Stimulated activated CD8-positive, alpha-beta memory T cell treated with anti-CD3 and anti-CD28 coated beads, Interleukin-7, amount 100 ng/mL, for 48 hours (primary cell): ENCODE measurements around the gene RDH11.

Source experiments
- DNase-seq, 2 donors: peaks; one replicate each; pipeline ENCODE4 v3.0.0-alpha.2; 2020; ENCODE audit warnings: low read depth in 1 of 2; ENCODE audit errors: extremely low read depth in 1 of 2

The RDH11 gene

GRCh38 chr14:67650694-67651093 is 44.9 kb downstream of the RDH11 start:
- DNase-seq: no peak

DNA sequence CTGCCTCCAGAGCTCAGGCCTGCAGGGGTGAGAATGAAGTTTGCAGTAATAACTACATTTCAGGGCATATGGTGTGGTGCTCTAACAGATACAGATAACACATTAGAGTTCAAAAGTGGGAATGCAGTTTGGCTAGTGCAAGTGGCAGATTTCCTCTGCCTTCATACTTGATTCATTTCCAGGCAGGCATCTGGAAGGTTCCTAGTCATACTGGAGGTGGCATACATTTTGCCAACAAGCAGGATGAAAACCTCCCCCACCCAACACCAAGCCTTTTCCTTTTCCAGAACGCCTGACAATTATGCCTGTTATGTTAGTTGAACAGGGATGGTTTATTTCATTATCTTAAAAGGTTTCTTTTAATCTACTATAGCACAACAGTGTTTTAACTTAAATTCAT is 45.4 kb downstream of the RDH11 start:
- no peak for DNase-seq

- no peak for DNase-seq
Observed at GRCh38 chr14:67646131-67646530, 49.4 kb downstream of the RDH11 start.

- DNase-seq: no peak
Observed at GRCh38 chr14:67645414-67645813, 50.1 kb downstream of the RDH11 start.

- DNase-seq: no peak
Observed at GRCh38 chr14:67644428-67644827, 51.1 kb downstream of the RDH11 start.

DNA sequence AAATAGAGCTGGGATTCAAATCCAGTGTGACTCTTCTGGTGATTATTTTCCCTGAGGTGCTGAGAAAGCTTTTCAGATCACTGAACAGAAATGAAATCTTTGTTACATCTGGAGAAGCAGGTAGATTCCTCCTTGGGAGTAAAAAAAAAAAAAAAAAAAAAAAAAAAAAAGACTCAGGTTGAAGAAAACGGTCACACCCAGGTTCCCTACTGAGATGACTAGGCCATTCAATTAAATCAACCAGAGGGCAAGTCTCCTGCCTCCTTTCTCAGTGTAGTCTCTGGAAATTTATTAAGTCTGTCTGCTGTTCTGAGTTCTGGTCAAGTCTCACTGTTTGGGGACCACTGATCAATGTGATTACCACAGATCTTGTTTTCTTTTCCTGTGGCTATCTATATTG is 51.9 kb downstream of the RDH11 start:
- DNase-seq: no peak

DNA sequence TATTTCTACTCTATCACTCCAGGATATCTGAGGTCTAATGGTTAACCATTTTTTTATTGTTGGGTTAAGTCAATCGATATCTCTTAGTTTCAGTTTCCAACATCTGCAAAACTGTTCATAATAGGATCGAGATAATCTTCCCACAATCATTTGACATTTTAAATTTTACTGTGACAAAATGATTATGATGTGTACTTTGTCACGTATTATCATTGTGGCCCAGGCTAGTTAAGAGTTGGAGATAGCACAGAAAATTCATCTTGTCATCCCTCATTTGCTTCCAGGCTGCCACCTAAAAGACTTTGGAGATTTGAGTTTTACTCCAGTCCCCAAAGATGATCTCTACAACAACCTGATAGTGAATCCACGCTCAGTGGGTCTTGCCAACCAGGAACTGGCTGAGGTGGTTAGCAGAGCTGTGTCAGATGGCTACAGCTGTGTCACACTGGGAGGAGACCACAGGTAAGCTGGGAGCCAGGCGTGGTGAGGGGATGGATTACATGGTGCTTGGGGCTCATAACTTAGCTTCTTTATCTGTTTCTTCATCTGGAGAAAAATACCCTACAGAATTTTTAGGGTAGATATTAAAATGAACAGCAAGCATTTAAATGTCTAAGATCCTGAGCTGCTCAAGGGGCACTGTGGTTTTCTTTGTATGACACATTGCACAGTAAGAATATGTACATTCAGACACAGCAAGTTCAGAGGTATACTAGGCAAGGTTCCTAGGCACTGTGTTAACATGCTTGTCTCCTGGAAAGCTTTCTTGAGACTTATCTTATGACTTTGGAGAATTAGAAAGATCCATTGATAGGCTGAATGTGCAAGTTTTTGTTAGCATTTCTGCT is 53.4 kb downstream of the RDH11 start:
- peak in 1 of 2 donors; percentile 42 for DNase-seq

GRCh38 chr14:67641480-67641879 is 54.1 kb downstream of the RDH11 start:
- DNase-seq: no peak

- DNase-seq: no peak
Observed at GRCh38 chr14:67638642-67639041, 56.9 kb downstream of the RDH11 start.

GRCh38 chr14:67636361-67636919 is 59.1 kb downstream of the RDH11 start:
- DNase-seq: no peak

GRCh38 chr14:67633451-67634147 is 62.0 kb downstream of the RDH11 start:
- no peak for DNase-seq

DNA sequence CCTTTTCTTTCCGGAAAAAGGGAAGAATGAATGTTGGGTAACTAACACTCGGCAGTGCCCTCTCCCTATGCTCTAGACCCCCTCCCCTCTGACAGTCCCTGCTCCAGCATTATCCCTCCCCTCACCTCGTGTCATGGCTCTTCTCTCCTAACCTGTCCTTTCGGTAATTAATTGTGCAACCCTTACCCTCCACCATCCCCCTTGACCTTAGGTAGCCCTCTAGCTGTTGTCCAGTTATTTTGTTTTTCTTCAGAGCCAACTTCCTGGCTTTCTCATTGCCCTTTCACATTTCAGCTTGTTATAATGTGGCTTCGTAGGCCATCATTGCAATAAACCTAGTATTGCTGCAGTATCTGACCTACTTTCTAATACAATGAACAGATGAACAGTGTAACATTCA is 64.6 kb downstream of the RDH11 start:
- DNase-seq: no peak

DNA sequence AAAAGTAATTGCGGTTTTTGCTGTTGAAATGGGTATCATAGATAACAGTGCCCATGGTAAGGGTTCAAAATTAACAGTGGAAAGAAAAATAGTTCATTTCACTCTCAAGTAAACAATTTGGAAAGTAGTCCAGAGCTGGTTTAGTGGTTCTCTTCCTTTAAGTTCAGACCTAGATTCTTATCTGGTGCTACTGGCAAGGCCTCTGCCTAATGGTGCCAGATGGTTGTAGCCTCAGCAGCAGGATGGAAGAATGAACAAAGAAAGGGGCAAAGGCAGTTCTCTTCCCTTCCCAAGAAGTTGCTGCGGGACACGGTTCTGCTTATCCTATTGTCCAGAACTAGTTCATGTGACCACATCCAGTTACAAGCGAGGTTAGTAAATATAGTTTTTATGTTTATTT is 65.4 kb downstream of the RDH11 start:
- no peak for DNase-seq

GRCh38 chr14:67627519-67627918 is 68.0 kb downstream of the RDH11 start:
- DNase-seq: no peak
